PC-3 (cell line): ENCODE measurements around the gene RGS3.

Experiments used
- CTCF ChIP-seq: fragments of 300-600 bp; sonication (generic); conservative IDR thresholded peaks from 2 replicates; pipeline ENCODE4 v1.5.1; 2017; ENCODE audit warnings: antibody characterized with exemption, low read depth, mild to moderate bottlenecking, low read length
- EZH2 ChIP-seq: fragments of 300-600 bp; sonication (generic); IDR thresholded peaks from one replicate; pipeline ENCODE4 v1.6.1; 2017; ENCODE audit warnings: antibody characterized with exemption, mild to moderate bottlenecking, low read length; ENCODE audit not compliant: unreplicated experiment
- EZH2phosphoT487 ChIP-seq: fragments of 300-600 bp; sonication (generic); IDR thresholded peaks from 2 replicates; pipeline ENCODE4 v1.6.1; 2018; ENCODE audit warnings: mild to moderate bottlenecking, antibody characterized with exemption, low read length, borderline replicate concordance

GRCh38 chr9:113474360-113475028 is 11.0 kb downstream of the RGS3 start:
- TF ChIP-seq CTCF (no peak), EZH2 (no peak), EZH2phosphoT487 (no peak)
